ENCODE measurements around the gene EFNA2.

EFNA2 gene

GRCh38 chr19:1249298-1249989, 36.2 kb upstream of the EFNA2 start:
- DNase-seq = peak; percentile 96

GRCh38 chr19:1249990-1250436, 35.7 kb upstream of the EFNA2 start:
- no peak for DNase-seq

GRCh38 chr19:1250437-1251260, 35.0 kb upstream of the EFNA2 start:
- DNase-seq = peak; percentile 44

- peak; percentile 75 for DNase-seq
Observed at GRCh38 chr19:1251330-1252220, 34.1 kb upstream of the EFNA2 start.

GRCh38 chr19:1252221-1252820, 33.4 kb upstream of the EFNA2 start:
- DNase-seq = peak; percentile 77

- peak; percentile 91 for DNase-seq
Observed at GRCh38 chr19:1252821-1253513, 32.7 kb upstream of the EFNA2 start.

- no peak for DNase-seq
Observed at GRCh38 chr19:1253514-1254080, 32.1 kb upstream of the EFNA2 start.

GRCh38 chr19:1254081-1254527, 31.6 kb upstream of the EFNA2 start:
- DNase-seq = no peak

- DNase-seq = no peak
Observed at GRCh38 chr19:1254530-1255185, 31.0 kb upstream of the EFNA2 start.

GRCh38 chr19:1255186-1256161, 30.2 kb upstream of the EFNA2 start:
- DNase-seq = no peak

- no peak for DNase-seq
Observed at GRCh38 chr19:1256646-1257474, 28.8 kb upstream of the EFNA2 start.

- no peak for DNase-seq
Observed at GRCh38 chr19:1257475-1258162, 28.1 kb upstream of the EFNA2 start.

GRCh38 chr19:1258163-1258492, 27.5 kb upstream of the EFNA2 start:
- no peak for DNase-seq

GRCh38 chr19:1258707-1259205, 26.9 kb upstream of the EFNA2 start:
- no peak for DNase-seq

- peak; percentile 87 for DNase-seq
Observed at GRCh38 chr19:1259206-1259875, 26.3 kb upstream of the EFNA2 start.

GRCh38 chr19:1259876-1260748, 25.6 kb upstream of the EFNA2 start:
- peak; percentile 62 for DNase-seq

Data from activated CD4-positive, alpha-beta T cell treated with anti-CD3 and anti-CD28 coated beads, Interleukin-10, Interleukin-2, amounts not matched to agents 100 ng/mL and 50 ng/mL, durations not matched to agents 16 hours and 8 hours (primary cell).